HG03064 (cell line): Measurements from ENCODE around the gene TP53AIP1.

Experiments used
- ATAC-seq: cut with Tn5 transposase; IDR thresholded peaks from one replicate; pipeline ENCODE4 v1.9.1; 2021; ENCODE audit warnings: low read depth; ENCODE audit not compliant: unreplicated experiment

Gene TP53AIP1

GRCh38 chr11:128892866-128893565 lies 49.7 kb downstream of the TP53AIP1 start:
- ATAC-seq: no peak

GRCh38 chr11:128891913-128892398 lies 50.7 kb downstream of the TP53AIP1 start:
- no peak for ATAC-seq

- no peak for ATAC-seq
These were observed 51.9 kb downstream of the TP53AIP1 start, which contains the start of gene KCNJ5 for GRCh38 chr11:128890543-128891368. TSS of gene KCNJ5 (plus strand) at chr11:128891356. CDS start at chr11:128911274, 19,918 bp downstream.

GRCh38 chr11:128890216-128890542 lies 52.5 kb downstream of the TP53AIP1 start:
- no peak for ATAC-seq

GRCh38 chr11:128889657-128890213 lies 52.9 kb downstream of the TP53AIP1 start:
- no peak for ATAC-seq

GRCh38 chr11:128888034-128888985 lies 54.4 kb downstream of the TP53AIP1 start:
- ATAC-seq: no peak

GRCh38 chr11:128886406-128887124 lies 56.1 kb downstream of the TP53AIP1 start:
- ATAC-seq: no peak
